ENCODE measurements around the gene LRRC38.

The LRRC38 gene

GRCh38 chr1:13513063-13513894 lies 524 bp downstream of the LRRC38 start:
- no peaks in the 10 kb centered on the region; the same call in 1 of the 2 replicates for H3K4me1 ChIP-seq (ENCODE audit: control insufficient read depth, insufficient read depth, low read length)
- H3K4me3 ChIP-seq (ENCODE audit: low read depth, low read length) = peak overlapping the region; percentile 35
- CTCF ChIA-PET = interaction anchor here (0.5 to 1.5 kb wide), 5 partner anchors 10 to 70 kb away, joined by 3 to 5 read pairs (median 3); partner anchors contain the start of gene PDPN
- H3K36me3 ChIP-seq (ENCODE audit: control insufficient read depth in 2 of 2, insufficient read depth in 1 of 2, low read length in 2 of 2) = no peaks in the 10 kb centered on the region
- no peaks in the 10 kb centered on the region for H3K9me3 ChIP-seq (ENCODE audit: control insufficient read depth, insufficient read depth, low read depth, low read length)
- TF ChIP-seq ZBTB26 (tag by site-specific recombination; optimal IDR thresholded peaks at IDR 0.05) = peak; percentile 45
- TF ChIP-seq MEIS1 (CRISPR knock-in tag; IDR thresholded peaks at IDR 0.05; ENCODE audit: borderline replicate concordance) = no peak
- TF ChIP-seq ZNF768 (tag by site-specific recombination; IDR thresholded peaks at IDR 0.05) = no peak
- 0 out of 2 replicates have a peak, but pooled peaks have one; percentile 13 for TF ChIP-seq ZFHX2 (tag by site-specific recombination; conservative IDR thresholded peaks at IDR 0.05)
- TF ChIP-seq PBX3 (CRISPR knock-in tag; IDR thresholded peaks at IDR 0.05) = peak; percentile 36; the same call in 1 of the 2 replicates
- TF ChIP-seq ZNF133 (tag by site-specific recombination; IDR thresholded peaks at IDR 0.05) = no peak
- TF ChIP-seq ZNF776 (tag by site-specific recombination; IDR thresholded peaks at IDR 0.05; ENCODE audit: borderline replicate concordance) = no peak
- TF ChIP-seq ZNF777 (tag by site-specific recombination; IDR thresholded peaks at IDR 0.05; ENCODE audit: borderline replicate concordance) = peak; percentile 64; the same call in 1 of the 2 replicates
- no peak for TF ChIP-seq ZNF184 (tag by site-specific recombination; IDR thresholded peaks at IDR 0.05)
- H3K27ac ChIP-seq (ENCODE audit: extremely low read depth, low read depth, low read length) = no peak overlapping the region
- POLR2A ChIA-PET = no interaction called here

GRCh38 chr1:13512472-13512871 lies 1.3 kb downstream of the LRRC38 start:
- H3K4me1 ChIP-seq (ENCODE audit: control insufficient read depth, insufficient read depth, low read length) = no peaks in the 10 kb centered on the region; the same call in 1 of the 2 replicates
- no peaks in the 10 kb centered on the region for H3K36me3 ChIP-seq (ENCODE audit: control insufficient read depth in 2 of 2, insufficient read depth in 1 of 2, low read length in 2 of 2)
- no peak overlapping the region for H3K27ac ChIP-seq (ENCODE audit: extremely low read depth, low read depth, low read length)
- CTCF ChIA-PET = interaction anchor here (0.7 to 1.5 kb wide), 2 partner anchors 9 to 220 kb away, joined by 3 to 5 read pairs; no protein-coding TSS in a partner anchor
- POLR2A ChIA-PET = no interaction called here
- no peak for TF ChIP-seq GLIS2 (tag by site-specific recombination; IDR thresholded peaks at IDR 0.05)
- TF ChIP-seq HIC1 (tag by site-specific recombination; IDR thresholded peaks at IDR 0.05) = no peak
- TF ChIP-seq ZIC2 (tag by site-specific recombination; IDR thresholded peaks at IDR 0.05) = no peak
- TF ChIP-seq ZNF311 (tag by site-specific recombination; IDR thresholded peaks at IDR 0.05; ENCODE audit: borderline replicate concordance) = no peak
- TF ChIP-seq ZNF791 (tag by site-specific recombination; IDR thresholded peaks at IDR 0.05) = no peak
- no peak for TF ChIP-seq TSHZ1 (tag by site-specific recombination; IDR thresholded peaks at IDR 0.05; ENCODE audit: borderline replicate concordance)
- no peak for TF ChIP-seq ZNF585B (tag by site-specific recombination; IDR thresholded peaks at IDR 0.05)
- TF ChIP-seq ZNF776 (tag by site-specific recombination; IDR thresholded peaks at IDR 0.05; ENCODE audit: borderline replicate concordance) = no peak
- TF ChIP-seq ZNF398 (tag by site-specific recombination; IDR thresholded peaks at IDR 0.05) = no peak
- TF ChIP-seq ZNF513 (tag by site-specific recombination; IDR thresholded peaks at IDR 0.05) = no peak
- TF ChIP-seq ZNF157 (tag by site-specific recombination; IDR thresholded peaks at IDR 0.05) = no peak
- no peak for TF ChIP-seq ZNF112 (tag by site-specific recombination; IDR thresholded peaks at IDR 0.05)
- TF ChIP-seq ZNF544 (tag by site-specific recombination; IDR thresholded peaks at IDR 0.05) = no peak
- TF ChIP-seq ZNF350 (tag by site-specific recombination; IDR thresholded peaks at IDR 0.05) = no peak
- no peaks in the 10 kb centered on the region for H3K9me3 ChIP-seq (ENCODE audit: control insufficient read depth, insufficient read depth, low read depth, low read length)
- H3K4me3 ChIP-seq (ENCODE audit: low read depth, low read length) = no peak overlapping the region

Measured in HEK293 (cell line).